Urinary bladder (tissue), 4 donors: ENCODE data around the gene RREB1. TPM values are rescaled to one million over a fixed set of nuclear protein-coding genes. Genes with fewer than 3 reads are reported as not detected.

ENCODE experiments used
- DNase-seq: peaks from one replicate; pipeline ENCODE4 v3.0.0-alpha.2; 2015; ENCODE audit errors: extremely low spot score
- H3K27ac ChIP-seq: one replicate; pipeline ENCODE4 v1.5.1; 2013; ENCODE audit warnings: low read depth, mild to moderate bottlenecking, moderate library complexity
- H3K36me3 ChIP-seq: one replicate; pipeline ENCODE4 v1.6.1; 2013; ENCODE audit warnings: mild to moderate bottlenecking, moderate library complexity; ENCODE audit not compliant: insufficient read depth
- H3K4me1 ChIP-seq: one replicate; pipeline ENCODE4 v1.6.1; 2013; ENCODE audit warnings: mild to moderate bottlenecking, moderate library complexity; ENCODE audit not compliant: insufficient read depth
- H3K4me3 ChIP-seq: one replicate; pipeline ENCODE4 v1.5.1; 2013; ENCODE audit warnings: low read depth, low read length
- WGBS: extraction: QIAGEN DNeasy Blood & Tissue Kit; methylation state at CpG from one replicate; pipeline ENCODE4 v1.1.7; 2013; 5-methylcytosine and 5-hydroxymethylcytosine counted together
- polyA plus RNA-seq: library from polyadenylated mRNA; stranded (reverse); fragments of 200-250 nt; gene quantifications from one replicate; pipeline ENCODE4 v1.2.3, GENCODE V29; 2013
- total RNA-seq: library from RNA; depleted of rRNA; stranded (reverse); fragments of >200 nt; gene quantifications from one replicate; pipeline ENCODE4 v1.2.3, GENCODE V29; 2014
- donor health status: healthy with polysubstance abuse.
- donor health status: healthy.

RREB1 gene
- total and polyA plus RNA-seq, 2 donors = 10.8 to 25.9 TPM

DNA sequence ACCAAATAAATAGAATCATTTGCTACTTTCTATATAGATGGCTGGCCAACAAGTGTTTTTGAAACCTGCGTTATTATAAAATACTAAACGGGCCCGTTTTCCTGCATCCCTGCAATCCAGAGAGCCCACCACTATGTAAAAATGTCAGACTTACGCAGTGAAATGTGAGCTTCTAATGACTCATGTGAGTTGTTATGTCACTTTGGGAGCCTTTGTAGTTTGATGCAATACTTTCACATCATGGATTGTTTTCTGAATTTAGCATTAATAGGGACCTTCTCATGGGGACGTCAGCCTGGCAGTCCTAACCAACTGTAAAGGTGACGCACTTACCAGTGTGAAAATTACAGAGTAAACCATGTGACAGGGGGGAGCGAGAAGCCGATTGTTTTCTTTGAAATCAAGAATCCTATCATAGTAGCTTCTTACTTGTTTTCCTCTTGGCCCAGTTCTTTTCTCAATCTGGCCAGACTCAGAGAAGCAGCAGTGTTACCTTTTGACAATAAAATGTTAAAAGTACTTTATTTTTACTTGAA is 130.0 kb downstream of the RREB1 start:
- no peak overlapping the region for H3K27ac ChIP-seq

DNA sequence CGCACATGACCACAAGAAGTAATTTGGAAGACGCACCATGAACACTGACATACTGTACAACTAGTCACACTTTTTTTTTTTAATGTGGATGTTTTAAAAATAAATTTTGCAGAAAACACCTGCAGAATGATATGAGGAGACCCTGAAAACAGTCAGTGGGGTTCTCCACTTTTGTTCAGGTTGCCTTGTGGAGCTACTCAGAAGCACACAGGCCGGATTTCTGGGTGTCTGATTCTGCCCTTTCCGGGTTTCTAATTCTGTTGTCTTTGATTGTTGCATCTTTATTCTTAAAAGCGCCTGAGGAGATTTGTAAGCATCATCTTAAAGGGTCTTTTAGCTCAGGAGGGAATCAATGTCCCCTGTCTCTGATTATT is 130.8 kb downstream of the RREB1 start:
- DNase-seq = no peak
- no peaks in the 10 kb centered on the region for H3K4me1 ChIP-seq
- H3K4me3 ChIP-seq = no peak overlapping the region
- WGBS = 96% methylated on average over 5 of the region's 5 CpGs
- H3K36me3 ChIP-seq = no peaks in the 10 kb centered on the region
- H3K27ac ChIP-seq = no peak overlapping the region

More for the DNA sequence above, 130.0 kb downstream of the RREB1 start:
- Histone ChIP-seq H3K4me1 (no peaks in the 10 kb centered on the region), H3K36me3 (no peaks in the 10 kb centered on the region), H3K4me3 (no peak overlapping the region)
- no peak for DNase-seq
- WGBS = 89% methylated on average over 8 of the region's 8 CpGs

DNA sequence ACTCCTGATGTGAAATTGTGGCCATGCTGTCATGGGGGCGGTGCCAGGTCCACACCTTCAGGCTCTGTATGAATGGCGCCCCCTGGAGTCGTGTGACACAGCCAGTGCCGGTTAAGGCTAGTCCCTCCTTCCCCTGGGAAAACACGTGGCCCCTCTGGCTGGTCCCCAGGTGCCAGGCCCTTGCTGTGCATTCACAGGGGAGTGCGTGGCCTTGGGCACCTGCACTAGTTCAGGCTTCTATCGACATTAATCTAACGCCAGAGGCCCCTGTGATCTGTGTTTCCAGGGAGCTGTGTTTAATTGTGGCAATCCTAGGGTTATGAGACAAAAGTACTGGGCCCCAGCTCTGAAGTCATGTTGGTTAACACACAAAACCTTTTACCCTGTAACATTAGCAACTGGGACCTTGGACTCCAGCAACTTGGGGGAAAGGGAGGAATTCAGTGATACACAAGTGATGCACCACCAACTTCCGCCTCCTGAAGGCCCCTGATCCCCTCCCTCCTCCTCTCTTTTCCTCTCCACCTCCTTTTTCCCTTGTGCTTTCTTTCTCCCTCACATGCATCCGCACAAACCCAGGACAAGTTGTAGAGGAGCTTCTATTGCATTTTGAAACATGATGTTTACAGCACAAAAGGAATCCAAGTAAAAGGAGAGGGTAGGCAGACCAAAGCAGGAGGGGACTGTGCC is 131.3 kb downstream of the RREB1 start:
- H3K36me3 ChIP-seq = no peaks in the 10 kb centered on the region
- WGBS = 44% methylated on average over 10 of the region's 10 CpGs
- no peak for DNase-seq

DNA sequence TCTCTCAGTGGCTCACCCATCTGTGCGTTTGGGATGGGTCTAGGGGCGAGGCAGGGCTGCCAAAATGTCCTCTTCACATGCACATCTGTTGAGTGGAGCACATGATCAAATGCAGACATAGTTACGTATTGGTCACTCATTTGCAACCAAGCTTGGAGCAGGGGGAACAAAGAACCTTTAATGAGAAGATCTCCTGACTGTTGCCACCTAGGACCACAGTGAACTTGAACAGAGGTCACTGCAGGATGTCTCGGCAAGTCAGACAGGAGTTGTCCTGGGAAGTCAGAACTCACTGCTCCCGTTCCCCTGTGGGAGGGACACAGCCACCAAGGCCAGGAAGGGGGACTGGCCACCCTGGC is 131.8 kb downstream of the RREB1 start:
- H3K36me3 ChIP-seq = no peaks in the 10 kb centered on the region
- no peak overlapping the region for H3K27ac ChIP-seq
- DNase-seq = no peak

More for the DNA sequence above, 131.3 kb downstream of the RREB1 start:
- Histone ChIP-seq H3K27ac (no peak overlapping the region), H3K4me1 (no peaks in the 10 kb centered on the region), H3K4me3 (no peak overlapping the region)

DNA sequence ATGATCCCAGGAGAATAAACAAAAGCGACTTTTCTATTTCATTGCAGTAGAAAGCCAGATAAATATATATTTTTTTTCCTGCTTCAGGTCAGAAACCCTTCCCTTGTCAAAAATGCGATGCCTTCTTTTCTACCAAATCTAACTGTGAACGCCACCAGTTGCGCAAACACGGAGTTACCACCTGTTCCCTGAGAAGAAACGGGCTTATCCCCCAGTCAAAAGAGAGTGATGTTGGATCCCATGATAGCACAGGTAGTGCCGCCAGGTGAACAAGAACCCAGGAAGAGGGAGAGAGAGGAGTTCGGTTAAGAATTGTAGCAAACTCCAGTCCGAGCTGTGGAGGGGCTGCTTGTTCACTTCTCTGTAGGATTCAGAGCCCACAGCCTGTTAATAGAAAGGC is 132.6 kb downstream of the RREB1 start:
- Histone ChIP-seq H3K27ac (no peak overlapping the region), H3K4me3 (no peak overlapping the region), H3K36me3 (no peaks in the 10 kb centered on the region), H3K4me1 (no peaks in the 10 kb centered on the region)
- 95% methylated on average over 9 of the region's 9 CpGs for WGBS
- no peak for DNase-seq

More for the DNA sequence above, 131.8 kb downstream of the RREB1 start:
- WGBS = 78% methylated on average over 5 of the region's 5 CpGs
- Histone ChIP-seq H3K4me1 (no peaks in the 10 kb centered on the region), H3K4me3 (no peak overlapping the region)

DNA sequence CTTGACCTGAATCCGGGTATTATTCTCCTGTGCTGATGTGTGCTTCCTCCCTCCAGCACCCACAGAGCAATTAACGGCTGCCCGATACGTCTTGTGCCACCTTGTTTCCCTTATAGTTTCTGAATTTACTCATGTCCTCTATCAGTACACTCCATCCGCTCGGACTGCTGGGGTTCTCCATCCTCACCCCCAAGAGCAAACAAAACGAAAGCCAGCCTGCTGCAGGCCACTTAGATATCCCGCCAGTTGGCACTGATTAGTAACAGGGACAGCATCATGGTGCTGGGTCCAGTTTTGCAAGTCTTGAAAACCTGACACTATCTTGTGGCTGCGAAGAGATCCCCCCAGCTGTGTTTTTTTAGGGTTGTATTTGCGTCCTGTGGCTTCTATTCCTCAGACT is 133.4 kb downstream of the RREB1 start:
- no peak overlapping the region for H3K27ac ChIP-seq
- no peak for DNase-seq

DNA sequence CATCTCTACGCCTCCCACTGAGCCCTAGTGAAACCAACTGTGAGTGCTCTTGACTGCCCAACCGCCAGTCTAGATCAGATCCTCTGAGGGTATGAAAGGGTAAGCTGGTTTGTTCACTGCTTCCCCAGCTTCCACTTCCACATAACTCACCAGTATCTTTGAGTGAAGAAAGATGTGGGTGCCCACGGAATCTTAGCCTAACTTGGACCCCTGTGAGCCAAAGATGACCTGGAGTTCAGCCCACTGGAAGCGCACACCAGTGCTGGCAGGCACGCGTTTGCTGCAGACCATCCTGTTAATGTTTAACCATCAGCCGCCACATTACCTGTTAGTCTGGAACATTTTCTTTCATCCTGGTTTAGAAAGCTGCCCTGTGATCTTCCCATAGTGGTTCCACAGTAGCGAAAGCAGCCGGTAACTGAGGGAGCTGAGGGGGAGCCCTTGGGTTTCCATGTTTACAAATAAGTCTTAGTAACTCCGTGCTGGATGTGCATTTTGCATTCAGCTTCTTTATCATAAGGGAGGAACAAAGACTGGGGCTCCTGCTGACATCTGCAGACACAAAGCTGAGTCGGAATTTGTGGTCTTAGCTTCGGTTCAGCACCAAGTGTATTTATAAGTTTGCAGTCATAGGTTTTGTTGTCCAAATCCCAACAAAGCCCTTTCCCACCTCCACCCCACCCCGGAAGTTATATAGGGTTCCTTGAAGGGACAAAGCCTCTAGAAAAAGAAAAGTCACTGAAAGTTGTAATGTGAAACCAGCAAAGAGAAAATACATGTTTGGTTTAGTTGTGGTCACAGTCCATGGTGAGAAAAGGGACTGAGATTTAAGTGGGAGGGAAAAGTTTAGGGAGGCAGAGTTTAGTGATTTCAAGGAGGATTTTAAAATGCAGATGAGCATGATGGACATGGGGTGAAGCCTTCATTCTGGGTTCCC is 134.2 kb downstream of the RREB1 start:
- no peak for DNase-seq
- Histone ChIP-seq H3K27ac (peak overlapping the region; percentile 57), H3K36me3 (no peaks in the 10 kb centered on the region), H3K4me1 (no peaks in the 10 kb centered on the region), H3K4me3 (no peak overlapping the region)
- WGBS = 63% methylated on average over 13 of the region's 13 CpGs

More for the DNA sequence above, 133.4 kb downstream of the RREB1 start:
- 86% methylated on average over 10 of the region's 10 CpGs for WGBS
- no peak overlapping the region for H3K4me3 ChIP-seq
- H3K4me1 ChIP-seq = no peaks in the 10 kb centered on the region
- no peaks in the 10 kb centered on the region for H3K36me3 ChIP-seq

DNA sequence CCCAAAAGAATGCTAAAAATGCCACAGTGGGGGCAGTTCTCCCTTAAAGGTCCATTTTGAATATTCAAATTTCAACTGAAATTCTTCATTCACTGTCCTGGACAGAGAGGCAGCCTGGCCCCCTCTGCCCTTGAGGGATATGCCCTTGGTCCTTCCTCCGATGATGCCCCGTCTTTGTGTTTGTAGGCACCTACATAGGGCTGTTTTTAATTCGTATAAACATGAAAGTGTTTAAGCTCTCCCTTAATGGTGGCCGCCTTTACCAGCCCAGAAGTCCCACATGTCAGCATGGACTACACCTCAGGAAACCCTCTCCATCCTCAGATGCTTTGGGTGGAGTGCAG is 135.0 kb downstream of the RREB1 start:
- Histone ChIP-seq H3K4me3 (no peak overlapping the region), H3K4me1 (no peaks in the 10 kb centered on the region), H3K36me3 (no peaks in the 10 kb centered on the region), H3K27ac (no peak overlapping the region)
- DNase-seq = no peak
- 80% methylated on average over 4 of the region's 4 CpGs for WGBS

DNA sequence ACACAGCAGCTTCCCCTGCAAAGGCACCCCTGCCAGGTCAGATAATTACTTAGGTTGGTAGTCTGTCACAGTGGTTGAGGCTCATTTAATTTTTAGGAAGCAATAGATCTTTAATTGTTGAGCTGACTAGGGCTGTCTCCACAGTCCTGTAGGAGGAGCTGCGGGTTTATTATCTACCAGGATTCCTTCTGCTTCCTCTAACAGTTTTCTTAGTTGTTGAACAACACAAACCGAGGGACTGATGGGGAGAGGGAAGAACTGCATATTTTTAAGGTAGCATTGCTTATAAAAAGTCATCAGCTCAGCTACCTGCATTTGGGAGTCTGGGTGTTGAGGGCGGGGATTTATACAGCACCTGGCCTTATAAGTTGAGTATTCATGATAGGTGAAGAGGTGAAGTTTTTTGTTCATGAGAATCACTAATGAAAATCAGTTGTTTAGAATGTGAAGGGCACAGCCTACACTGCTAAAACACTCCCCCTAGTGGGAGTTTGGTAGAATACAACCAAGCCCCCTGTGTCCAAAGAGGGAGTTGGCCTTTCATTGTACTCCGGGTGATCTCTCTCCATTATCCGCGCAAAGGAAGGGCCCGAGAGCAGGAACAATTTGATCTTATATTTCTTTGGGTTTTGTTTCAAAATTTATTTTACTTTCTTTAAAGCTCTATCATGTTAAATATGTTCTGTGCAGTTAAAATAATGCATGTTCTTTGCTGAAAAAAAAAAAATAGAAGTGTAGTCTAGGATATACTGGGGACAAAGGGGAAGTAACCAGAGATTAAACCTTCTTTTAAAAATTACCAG is 135.6 kb downstream of the RREB1 start:
- H3K36me3 ChIP-seq = no peaks in the 10 kb centered on the region

DNA sequence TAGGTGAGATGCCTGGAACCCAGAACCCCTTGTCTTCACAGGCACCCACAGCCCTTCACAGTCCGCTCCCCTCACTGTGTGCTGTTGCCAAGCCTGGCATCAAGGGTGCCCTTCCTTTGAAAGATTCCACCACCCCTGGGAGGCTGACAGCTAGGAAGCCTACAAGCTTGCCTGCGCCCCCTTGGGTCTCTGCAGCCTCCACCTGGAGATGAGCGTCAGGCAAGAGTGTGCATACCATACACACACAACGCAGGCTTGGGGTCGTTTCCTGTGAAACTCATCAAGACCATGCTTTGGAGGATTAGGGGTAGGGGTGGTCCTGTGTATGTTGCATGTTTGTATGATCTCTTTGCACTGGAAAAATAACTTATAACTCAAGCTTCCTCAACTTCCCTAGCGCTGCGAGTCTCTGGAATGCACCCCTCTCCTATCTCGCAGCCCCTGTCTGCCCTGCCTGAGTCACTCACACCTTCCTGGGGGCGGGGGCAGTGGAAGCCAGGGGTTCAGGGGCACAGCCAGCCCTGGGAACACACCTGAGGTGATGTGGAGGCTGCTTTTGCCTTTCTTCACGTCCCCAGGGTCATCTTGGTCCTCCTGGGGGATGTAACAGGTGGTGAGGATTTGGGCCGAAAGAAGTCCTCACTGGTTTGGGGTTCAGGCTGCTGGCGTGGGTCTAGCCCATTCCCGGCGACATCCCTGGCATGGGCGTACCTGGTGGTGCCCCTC is 138.1 kb downstream of the RREB1 start:
- Histone ChIP-seq H3K36me3 (peaks cover 2% of the 10 kb centered on the region), H3K27ac (no peak overlapping the region), H3K4me1 (no peaks in the 10 kb centered on the region), H3K4me3 (no peak overlapping the region)
- DNase-seq = no peak
- WGBS = 92% methylated on average over 15 of the region's 15 CpGs

More for the DNA sequence above, 135.6 kb downstream of the RREB1 start:
- no peak overlapping the region for H3K27ac ChIP-seq
- DNase-seq = no peak
- H3K4me3 ChIP-seq = no peak overlapping the region
- WGBS = 9% methylated on average over 7 of the region's 7 CpGs
- H3K4me1 ChIP-seq = no peaks in the 10 kb centered on the region

DNA sequence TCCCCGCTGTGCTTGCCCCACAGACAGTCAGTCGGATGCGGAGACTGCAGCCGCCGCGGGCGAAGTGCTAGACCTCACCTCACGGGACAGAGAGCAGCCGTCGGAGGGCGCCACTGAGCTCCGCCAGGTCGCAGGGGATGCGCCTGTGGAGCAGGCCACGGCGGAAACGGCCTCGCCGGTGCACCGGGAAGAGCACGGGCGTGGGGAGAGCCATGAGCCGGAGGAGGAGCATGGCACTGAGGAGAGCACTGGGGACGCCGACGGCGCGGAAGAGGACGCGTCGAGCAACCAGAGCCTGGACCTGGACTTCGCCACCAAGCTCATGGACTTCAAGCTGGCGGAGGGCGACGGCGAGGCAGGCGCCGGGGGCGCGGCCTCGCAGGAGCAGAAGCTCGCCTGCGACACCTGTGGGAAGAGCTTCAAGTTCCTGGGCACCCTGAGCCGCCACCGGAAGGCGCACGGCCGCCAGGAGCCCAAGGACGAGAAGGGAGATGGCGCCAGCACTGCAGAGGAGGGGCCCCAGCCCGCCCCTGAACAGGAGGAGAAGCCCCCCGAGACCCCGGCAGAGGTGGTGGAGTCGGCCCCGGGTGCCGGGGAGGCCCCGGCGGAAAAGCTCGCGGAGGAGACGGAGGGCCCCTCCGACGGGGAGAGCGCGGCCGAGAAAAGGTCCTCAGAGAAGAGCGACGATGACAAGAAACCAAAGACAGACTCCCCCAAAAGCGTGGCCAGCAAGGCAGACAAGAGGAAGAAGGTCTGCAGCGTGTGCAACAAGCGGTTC is 138.8 kb downstream of the RREB1 start:
- Histone ChIP-seq H3K4me3 (no peak overlapping the region), H3K4me1 (no peaks in the 10 kb centered on the region), H3K27ac (no peak overlapping the region), H3K36me3 (peaks cover 2% of the 10 kb centered on the region)
- no peak for DNase-seq
- WGBS = 94% methylated on average over 71 of the region's 71 CpGs

DNA sequence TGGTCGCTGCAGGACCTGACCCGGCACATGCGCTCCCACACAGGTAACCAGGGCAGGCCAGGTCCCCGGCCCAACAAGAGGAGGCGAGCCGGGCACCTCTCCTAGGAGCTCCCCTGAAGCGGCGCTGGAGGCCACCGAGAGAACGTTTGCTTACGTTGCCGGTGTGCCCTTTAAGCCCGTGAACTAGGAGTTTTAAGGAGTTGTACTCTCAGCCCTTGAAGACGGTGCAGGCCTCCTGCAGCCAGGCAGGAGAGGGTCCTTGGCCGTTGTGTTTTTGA is 139.4 kb downstream of the RREB1 start:
- H3K36me3 ChIP-seq = peaks cover 2% of the 10 kb centered on the region
- 95% methylated on average over 15 of the region's 15 CpGs for WGBS
- no peak overlapping the region for H3K27ac ChIP-seq
- no peak overlapping the region for H3K4me3 ChIP-seq
- DNase-seq = no peak
- H3K4me1 ChIP-seq = no peaks in the 10 kb centered on the region
